ENCODE data around the gene NOC2L. TPM values are rescaled to one million over a fixed set of nuclear protein-coding genes. Genes with fewer than 3 reads are reported as not detected.

Gene NOC2L
- total and polyA plus RNA-seq, 9 of the 15 experiments (the other 6 are each of a cell fraction or from before 2014, with no cell fraction given): 4.0 to 410 (median 200) TPM

GRCh38 chr1:910881-911721 is 48.0 kb downstream of the NOC2L start (continued):
- TF ChIP-seq, protein P1, sequence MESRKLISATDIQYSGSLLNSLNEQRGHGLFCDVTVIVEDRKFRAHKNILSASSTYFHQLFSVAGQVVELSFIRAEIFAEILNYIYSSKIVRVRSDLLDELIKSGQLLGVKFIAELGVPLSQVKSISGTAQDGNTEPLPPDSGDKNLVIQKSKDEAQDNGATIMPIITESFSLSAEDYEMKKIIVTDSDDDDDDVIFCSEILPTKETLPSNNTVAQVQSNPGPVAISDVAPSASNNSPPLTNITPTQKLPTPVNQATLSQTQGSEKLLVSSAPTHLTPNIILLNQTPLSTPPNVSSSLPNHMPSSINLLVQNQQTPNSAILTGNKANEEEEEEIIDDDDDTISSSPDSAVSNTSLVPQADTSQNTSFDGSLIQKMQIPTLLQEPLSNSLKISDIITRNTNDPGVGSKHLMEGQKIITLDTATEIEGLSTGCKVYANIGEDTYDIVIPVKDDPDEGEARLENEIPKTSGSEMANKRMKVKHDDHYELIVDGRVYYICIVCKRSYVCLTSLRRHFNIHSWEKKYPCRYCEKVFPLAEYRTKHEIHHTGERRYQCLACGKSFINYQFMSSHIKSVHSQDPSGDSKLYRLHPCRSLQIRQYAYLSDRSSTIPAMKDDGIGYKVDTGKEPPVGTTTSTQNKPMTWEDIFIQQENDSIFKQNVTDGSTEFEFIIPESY (CRISPR knock-in tag; IDR thresholded peaks at IDR 0.05): peak; percentile 67
- no peak for TF ChIP-seq ZNF445 (CRISPR knock-in tag; IDR thresholded peaks at IDR 0.05; ENCODE audit: low read depth)
- TF ChIP-seq SAP30 (IDR thresholded peaks at IDR 0.05; ENCODE audit: borderline replicate concordance, insufficient read depth, low read depth, low read length, poor library complexity, severe bottlenecking): peak; percentile 21
- peak; percentile 42 to 61; a peak in 3 of 4 replicates for TF ChIP-seq NRF1 (conservative IDR thresholded peaks at IDR 0.05 in 1 of 2, IDR thresholded peaks at IDR 0.05 in 1 of 2)
- no peak for TF ChIP-seq DIDO1 (tag; IDR thresholded peaks at IDR 0.05; ENCODE audit: low read depth)
- TF ChIP-seq JUND (IDR thresholded peaks at IDR 0.05; ENCODE audit: borderline replicate concordance, low read depth, low read length): peak; percentile 53; the same call in 1 of the 2 replicates
- no peak; the same call in 2 of the 3 replicates for TF ChIP-seq JUND (tag; IDR thresholded peaks at IDR 0.05; ENCODE audit: borderline replicate concordance, low read depth, low read length)
- TF ChIP-seq HDAC2 (IDR thresholded peaks at IDR 0.05): no peak
- no peak for TF ChIP-seq FOXM1 (IDR thresholded peaks at IDR 0.05; ENCODE audit: low read depth)
- 0 out of 2 replicates have a peak, but pooled peaks have one; percentile 15 for TF ChIP-seq FOXM1 (CRISPR knock-in tag; IDR thresholded peaks at IDR 0.05; ENCODE audit: low read depth)
- TF ChIP-seq, protein P2, sequence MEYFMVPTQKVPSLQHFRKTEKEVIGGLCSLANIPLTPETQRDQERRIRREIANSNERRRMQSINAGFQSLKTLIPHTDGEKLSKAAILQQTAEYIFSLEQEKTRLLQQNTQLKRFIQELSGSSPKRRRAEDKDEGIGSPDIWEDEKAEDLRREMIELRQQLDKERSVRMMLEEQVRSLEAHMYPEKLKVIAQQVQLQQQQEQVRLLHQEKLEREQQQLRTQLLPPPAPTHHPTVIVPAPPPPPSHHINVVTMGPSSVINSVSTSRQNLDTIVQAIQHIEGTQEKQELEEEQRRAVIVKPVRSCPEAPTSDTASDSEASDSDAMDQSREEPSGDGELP (CRISPR knock-in tag; IDR thresholded peaks at IDR 0.05; ENCODE audit: borderline replicate concordance): peak; percentile 77; the same call in 1 of the 2 replicates
- no peak for TF ChIP-seq SAFB2 (IDR thresholded peaks at IDR 0.05; ENCODE audit: borderline replicate concordance, low read depth, low read length, severe bottlenecking)
